ENCODE results near the gene KRTAP1-4.
"Not testable (repeated sequence)": the region's sequence is repeated elsewhere in the genome, so short reads cannot be mapped to it uniquely, and the experiment has no call there.

KRTAP1-4 gene

GRCh38 chr17:41046735-41047465 is 16.9 kb upstream of the KRTAP1-4 start, which contains the start of gene KRTAP2-1:
Gene KRTAP2-1 (minus strand): TSS chr17:41047316. CDS start chr17:41047267, 49 bp downstream.
- DNase-seq: not testable (repeated sequence)

GRCh38 chr17:41042953-41043352 is 13.0 kb upstream of the KRTAP1-4 start:
- DNase-seq: no peak

GRCh38 chr17:41040783-41041571 is 11.0 kb upstream of the KRTAP1-4 start, which contains the start of gene KRTAP1-1:
Gene KRTAP1-1 (minus strand): TSS chr17:41041450. CDS start chr17:41041397, 53 bp downstream.
- not testable (repeated sequence) for DNase-seq

- no peak for DNase-seq
Measured at GRCh38 chr17:41037853-41038350, 7.9 kb upstream of the KRTAP1-4 start.

GRCh38 chr17:41034346-41034935 is 4.4 kb upstream of the KRTAP1-4 start, which contains the start of gene KRTAP1-3:
Gene KRTAP1-3 (minus strand): TSS chr17:41034874. CDS start chr17:41034821, 53 bp downstream.
- peak; percentile 1 for DNase-seq

GRCh38 chr17:41026715-41027471 is 3.1 kb downstream of the KRTAP1-4 start, which contains the start of gene KRTAP1-5:
Gene KRTAP1-5 (minus strand): TSS chr17:41027208. CDS start chr17:41027155, 53 bp downstream.
- DNase-seq: no peak

GRCh38 chr17:41024697-41025096 is 5.3 kb downstream of the KRTAP1-4 start:
- DNase-seq: no peak

GRCh38 chr17:41020336-41020735 is 9.7 kb downstream of the KRTAP1-4 start:
- no peak for DNase-seq

GRCh38 chr17:41019415-41019814 is 10.6 kb downstream of the KRTAP1-4 start:
- no peak for DNase-seq

- no peak for DNase-seq
Measured at GRCh38 chr17:41018541-41018940, 11.5 kb downstream of the KRTAP1-4 start.

- no peak for DNase-seq
Measured at GRCh38 chr17:41016578-41017215, 13.3 kb downstream of the KRTAP1-4 start.

GRCh38 chr17:41015454-41015853 is 14.5 kb downstream of the KRTAP1-4 start:
- DNase-seq: no peak

- no peak for DNase-seq
Measured at GRCh38 chr17:41013606-41014005, 16.4 kb downstream of the KRTAP1-4 start.

- DNase-seq: no peak
Measured at GRCh38 chr17:41013181-41013580, 16.8 kb downstream of the KRTAP1-4 start.

GRCh38 chr17:41012326-41013120 is 17.5 kb downstream of the KRTAP1-4 start:
- DNase-seq: no peak

- no peak for DNase-seq
Measured at GRCh38 chr17:41010441-41010840, 19.6 kb downstream of the KRTAP1-4 start.

GRCh38 chr17:41009936-41010335 is 20.1 kb downstream of the KRTAP1-4 start:
- DNase-seq: no peak

GRCh38 chr17:41009301-41009760 is 20.7 kb downstream of the KRTAP1-4 start:
- no peak for DNase-seq

GRCh38 chr17:41008811-41009210 is 21.2 kb downstream of the KRTAP1-4 start, which contains the start of gene KRTAP3-1:
Gene KRTAP3-1 (minus strand): TSS chr17:41009128. CDS start chr17:41009074, 54 bp downstream.
- DNase-seq: peak; percentile 72

- no peak for DNase-seq
Measured at GRCh38 chr17:41004397-41004796, 25.6 kb downstream of the KRTAP1-4 start.

GRCh38 chr17:41003926-41004325 is 26.1 kb downstream of the KRTAP1-4 start:
- DNase-seq: no peak

All from NCI-H2171 treated with DMSO at 0.1 percent for 48 hours (cell line).